ENCODE results near the gene FBXW8. TPM values are rescaled to one million over a fixed set of nuclear protein-coding genes. Genes with fewer than 3 reads are reported as not detected.

The FBXW8 gene
- total RNA-seq, 4 donors from 2014 or later, result 4.2 to 5.6 (median 4.7) TPM

DNA sequence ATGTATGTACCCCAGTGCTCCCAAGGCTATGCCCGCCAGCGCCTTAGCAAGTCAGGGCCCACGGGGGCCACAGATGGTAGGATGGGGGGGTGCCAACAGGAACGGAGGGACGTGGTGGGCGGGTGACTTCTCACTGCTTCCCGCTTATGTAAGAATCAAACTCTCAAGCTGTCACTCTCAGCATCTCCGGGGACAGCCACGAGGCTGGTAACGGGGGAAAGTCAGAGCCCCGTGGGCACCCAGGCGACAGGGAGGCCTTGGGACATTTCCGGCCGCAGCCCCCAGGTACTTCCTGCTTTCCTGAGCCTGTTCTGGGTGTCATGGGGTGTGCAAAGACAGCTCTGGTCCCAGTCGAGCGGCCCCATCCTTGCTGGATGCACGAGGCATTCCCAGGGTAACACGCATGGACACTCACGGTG is 129.2 kb downstream of the FBXW8 start:
- peaks cover 0 to 17% (median 0%) of the 10 kb centered on the region in 3 donors for H3K27me3 ChIP-seq
- ATAC-seq, result no peak
- no peaks in the 10 kb centered on the region for H3K36me3 ChIP-seq

DNA sequence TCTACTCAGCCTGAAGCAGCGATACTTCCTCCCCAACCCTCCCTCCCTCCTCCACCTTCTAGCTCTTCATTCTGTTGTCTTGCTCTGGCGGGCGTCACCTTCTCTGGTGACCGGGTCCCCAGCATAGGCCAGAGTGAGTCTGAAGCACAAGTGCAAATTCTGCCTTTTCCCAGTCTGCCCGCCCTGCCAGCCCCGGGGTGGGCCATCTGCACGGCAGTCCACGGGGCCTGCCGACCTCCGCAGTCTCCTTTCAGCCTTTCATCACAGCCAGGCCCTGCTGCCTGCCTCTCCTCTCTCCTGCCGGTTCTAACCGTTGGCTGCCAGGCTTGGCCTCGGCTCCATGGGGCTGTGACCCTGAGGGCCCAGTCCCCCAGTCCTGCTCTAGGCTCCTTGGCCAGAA is 129.7 kb downstream of the FBXW8 start:
- H3K4me3 ChIP-seq, result no peak overlapping the region
- H3K27me3 ChIP-seq, result peaks cover 0 to 11% (median 0%) of the 10 kb centered on the region in 3 donors
- TF ChIP-seq POLR2A (IDR thresholded peaks at IDR 0.05), result no peak
- TF ChIP-seq, protein P1, sequence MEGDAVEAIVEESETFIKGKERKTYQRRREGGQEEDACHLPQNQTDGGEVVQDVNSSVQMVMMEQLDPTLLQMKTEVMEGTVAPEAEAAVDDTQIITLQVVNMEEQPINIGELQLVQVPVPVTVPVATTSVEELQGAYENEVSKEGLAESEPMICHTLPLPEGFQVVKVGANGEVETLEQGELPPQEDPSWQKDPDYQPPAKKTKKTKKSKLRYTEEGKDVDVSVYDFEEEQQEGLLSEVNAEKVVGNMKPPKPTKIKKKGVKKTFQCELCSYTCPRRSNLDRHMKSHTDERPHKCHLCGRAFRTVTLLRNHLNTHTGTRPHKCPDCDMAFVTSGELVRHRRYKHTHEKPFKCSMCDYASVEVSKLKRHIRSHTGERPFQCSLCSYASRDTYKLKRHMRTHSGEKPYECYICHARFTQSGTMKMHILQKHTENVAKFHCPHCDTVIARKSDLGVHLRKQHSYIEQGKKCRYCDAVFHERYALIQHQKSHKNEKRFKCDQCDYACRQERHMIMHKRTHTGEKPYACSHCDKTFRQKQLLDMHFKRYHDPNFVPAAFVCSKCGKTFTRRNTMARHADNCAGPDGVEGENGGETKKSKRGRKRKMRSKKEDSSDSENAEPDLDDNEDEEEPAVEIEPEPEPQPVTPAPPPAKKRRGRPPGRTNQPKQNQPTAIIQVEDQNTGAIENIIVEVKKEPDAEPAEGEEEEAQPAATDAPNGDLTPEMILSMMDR (IDR thresholded peaks at IDR 0.05 in 4 of 5, conservative IDR thresholded peaks at IDR 0.05 in 1 of 5), result no peak
- no peaks in the 10 kb centered on the region for H3K9me3 ChIP-seq
- in situ Hi-C loops (cut with MboI; ENCODE audit: low sequenced_read_pairs in 4 of 4) (no loop called here), intact Hi-C loops (cut with DNase I; ENCODE audit: low total_unique reads) (no loop called here)
- DNase-seq (no peak), ATAC-seq (no peak)
- H3K27ac ChIP-seq, result no peak overlapping the region
- H3K36me3 ChIP-seq, result no peaks in the 10 kb centered on the region
- no peaks in the 10 kb centered on the region for H3K4me1 ChIP-seq

More for the DNA sequence above, 129.2 kb downstream of the FBXW8 start:
- Histone ChIP-seq H3K4me1 (no peaks in the 10 kb centered on the region), H3K9me3 (no peaks in the 10 kb centered on the region), H3K4me3 (no peak overlapping the region), H3K27ac (no peak overlapping the region)
- intact Hi-C loops (cut with DNase I; ENCODE audit: low total_unique reads) (no loop called here), in situ Hi-C loops (cut with MboI; ENCODE audit: low sequenced_read_pairs in 4 of 4) (no loop called here)
- DNase-seq, result no peak
- no peak for TF ChIP-seq POLR2A (IDR thresholded peaks at IDR 0.05)
- TF ChIP-seq, protein P1 (IDR thresholded peaks at IDR 0.05 in 4 of 5, conservative IDR thresholded peaks at IDR 0.05 in 1 of 5), result no peak

DNA sequence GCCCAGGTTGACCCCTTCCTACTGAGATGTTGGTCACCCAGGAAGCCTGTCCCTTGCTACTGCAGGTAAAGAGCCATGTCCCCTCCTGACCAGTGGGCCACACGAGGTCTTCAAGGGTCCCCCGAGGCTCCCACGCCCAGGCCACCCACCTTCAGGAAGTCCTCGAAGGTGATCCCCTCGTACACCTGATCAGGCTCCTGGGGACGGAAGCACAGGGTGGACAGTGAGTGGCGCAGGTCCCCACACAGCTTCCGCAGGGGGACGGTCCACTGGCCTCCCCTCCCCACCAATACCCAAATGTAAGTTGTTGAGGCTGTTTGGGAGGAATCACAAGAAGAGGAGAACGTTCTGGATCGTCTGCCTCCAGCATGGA is 131.0 kb downstream of the FBXW8 start:
- DNase-seq, result no peak
- Histone ChIP-seq H3K27me3 (peaks cover 0 to 7% (median 0%) of the 10 kb centered on the region in 3 donors), H3K9me3 (no peaks in the 10 kb centered on the region), H3K36me3 (no peaks in the 10 kb centered on the region), H3K4me1 (no peaks in the 10 kb centered on the region), H3K4me3 (no peak overlapping the region), H3K27ac (no peak overlapping the region)
- in situ Hi-C loops (cut with MboI; ENCODE audit: low sequenced_read_pairs in 4 of 4) (no loop called here), intact Hi-C loops (cut with DNase I; ENCODE audit: low total_unique reads) (no loop called here)
- ATAC-seq, result no peak
- TF ChIP-seq POLR2A (IDR thresholded peaks at IDR 0.05), result no peak
- TF ChIP-seq, protein P1 (IDR thresholded peaks at IDR 0.05 in 4 of 5, conservative IDR thresholded peaks at IDR 0.05 in 1 of 5), result no peak

DNA sequence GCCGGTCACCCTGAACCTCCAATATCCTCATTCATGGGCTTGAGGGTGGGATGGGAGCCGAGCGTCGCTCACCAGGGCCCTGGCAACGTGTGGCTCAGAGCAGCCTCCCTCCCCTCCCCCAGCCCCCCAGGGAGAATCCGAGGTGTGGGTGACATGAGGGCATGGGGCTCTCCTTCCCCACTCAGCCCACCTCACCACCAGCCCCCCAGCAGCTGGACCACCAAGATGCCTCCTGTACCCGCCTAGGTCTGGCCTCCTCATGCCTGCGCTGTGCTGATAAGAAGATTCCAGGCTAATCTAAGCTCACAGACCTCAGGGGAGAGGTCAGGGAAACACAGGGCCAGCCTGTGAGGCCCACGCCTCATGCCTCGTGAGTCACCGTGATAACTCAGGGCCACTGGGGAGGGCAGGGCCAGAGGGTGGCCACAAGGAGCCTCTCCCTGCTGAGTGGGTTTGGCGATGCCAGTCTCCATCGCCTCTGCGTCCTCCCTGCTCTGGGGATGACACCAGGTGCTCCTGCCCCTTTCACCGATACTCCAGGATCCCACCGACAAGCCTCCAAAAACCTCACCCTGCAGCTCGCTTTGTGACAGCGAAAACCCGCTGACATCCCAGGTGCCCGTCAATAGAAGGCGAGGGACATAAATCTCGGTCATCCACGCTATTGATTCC is 131.6 kb downstream of the FBXW8 start:
- Histone ChIP-seq H3K27me3 (peaks cover 0 to 3% (median 0%) of the 10 kb centered on the region in 3 donors), H3K4me3 (no peak overlapping the region), H3K36me3 (no peaks in the 10 kb centered on the region), H3K9me3 (no peaks in the 10 kb centered on the region), H3K27ac (no peak overlapping the region), H3K4me1 (no peaks in the 10 kb centered on the region)
- in situ Hi-C loops (cut with MboI; ENCODE audit: low sequenced_read_pairs in 4 of 4) (no loop called here), intact Hi-C loops (cut with DNase I; ENCODE audit: low total_unique reads) (no loop called here)
- ATAC-seq, result no peak
- no peak for TF ChIP-seq POLR2A (IDR thresholded peaks at IDR 0.05)
- TF ChIP-seq, protein P1 (IDR thresholded peaks at IDR 0.05 in 4 of 5, conservative IDR thresholded peaks at IDR 0.05 in 1 of 5), result no peak
- DNase-seq, result no peak

DNA sequence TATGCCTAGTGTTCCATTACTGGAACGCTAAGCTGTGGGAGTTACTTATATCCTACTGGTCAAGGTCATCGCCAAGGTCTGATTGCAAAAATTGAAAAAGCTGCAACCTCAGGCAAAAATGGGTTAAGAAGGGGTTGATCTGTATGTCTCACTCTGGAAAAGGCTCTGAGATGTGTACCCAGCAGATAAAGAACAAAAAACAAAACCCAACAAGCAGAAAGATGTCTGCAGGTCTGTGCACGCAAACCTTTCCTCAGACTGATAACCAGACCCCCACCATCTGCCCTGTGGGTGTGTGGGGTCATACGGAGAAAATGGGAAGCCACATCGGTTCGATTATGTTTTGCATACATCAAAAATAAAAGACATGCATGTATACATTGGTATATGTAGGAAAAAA is 132.1 kb downstream of the FBXW8 start:
- no peaks in the 10 kb centered on the region for H3K27me3 ChIP-seq
- no peaks in the 10 kb centered on the region for H3K36me3 ChIP-seq
- H3K27ac ChIP-seq, result no peak overlapping the region
- intact Hi-C loops (cut with DNase I; ENCODE audit: low total_unique reads) (no loop called here), in situ Hi-C loops (cut with MboI; ENCODE audit: low sequenced_read_pairs in 4 of 4) (no loop called here)
- DNase-seq (no peak), ATAC-seq (no peak)
- no peaks in the 10 kb centered on the region for H3K4me1 ChIP-seq
- no peaks in the 10 kb centered on the region for H3K9me3 ChIP-seq
- H3K4me3 ChIP-seq, result no peak overlapping the region
- no peak for TF ChIP-seq POLR2A (IDR thresholded peaks at IDR 0.05)
- TF ChIP-seq, protein P1 (IDR thresholded peaks at IDR 0.05 in 4 of 5, conservative IDR thresholded peaks at IDR 0.05 in 1 of 5), result no peak
